Activated CD4-positive, alpha-beta T cell treated with anti-CD3 and anti-CD28 coated beads for 48 hours (primary cell): ENCODE results near the gene ICAM1.

Source experiments
- DNase-seq: peaks from one replicate; pipeline ENCODE4 v3.0.0-alpha.2; 2020

ICAM1 gene

DNA sequence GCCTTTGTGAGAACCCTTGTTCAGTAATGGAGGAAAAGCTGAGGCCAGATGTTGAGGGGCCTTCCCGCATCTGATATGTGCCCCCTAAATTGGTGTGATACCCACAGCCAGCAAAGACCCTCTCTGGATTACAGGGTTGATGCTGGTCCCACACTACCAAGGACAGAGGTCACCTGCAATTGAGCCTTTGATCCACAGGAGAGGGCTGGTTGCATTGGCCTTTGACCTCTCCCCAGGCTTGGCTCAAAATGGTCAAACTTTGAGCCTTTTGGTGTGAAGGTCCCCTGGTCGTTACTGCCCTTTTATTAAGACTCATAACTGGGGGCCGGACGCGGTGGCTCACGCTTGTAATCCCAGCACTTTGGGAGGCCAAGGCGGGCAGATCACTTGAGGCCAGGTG is 27.3 kb upstream of the ICAM1 start:
- no peak for DNase-seq

- DNase-seq, result no peak
Measured at GRCh38 chr19:10245189-10245939, 25.6 kb upstream of the ICAM1 start.

DNA sequence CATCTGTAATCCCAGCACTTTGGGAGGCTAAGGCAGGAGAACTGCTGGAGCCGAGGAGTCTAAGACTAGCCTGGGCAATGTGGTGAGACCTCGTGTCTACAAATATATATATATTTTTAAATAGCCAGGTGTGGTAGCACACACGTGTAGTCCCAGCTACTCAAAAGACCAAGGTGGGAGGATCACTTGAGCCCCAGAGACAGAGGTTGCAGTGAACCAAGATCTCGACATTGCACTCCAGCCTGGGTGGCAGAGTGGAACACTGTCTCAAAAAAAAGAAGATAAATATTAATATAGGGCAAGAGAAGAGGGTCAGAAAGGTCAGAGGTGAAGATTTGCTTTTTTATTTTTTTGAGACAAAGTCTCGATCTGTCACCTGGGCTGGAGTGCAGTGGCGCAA is 24.4 kb upstream of the ICAM1 start:
- DNase-seq, result no peak

DNA sequence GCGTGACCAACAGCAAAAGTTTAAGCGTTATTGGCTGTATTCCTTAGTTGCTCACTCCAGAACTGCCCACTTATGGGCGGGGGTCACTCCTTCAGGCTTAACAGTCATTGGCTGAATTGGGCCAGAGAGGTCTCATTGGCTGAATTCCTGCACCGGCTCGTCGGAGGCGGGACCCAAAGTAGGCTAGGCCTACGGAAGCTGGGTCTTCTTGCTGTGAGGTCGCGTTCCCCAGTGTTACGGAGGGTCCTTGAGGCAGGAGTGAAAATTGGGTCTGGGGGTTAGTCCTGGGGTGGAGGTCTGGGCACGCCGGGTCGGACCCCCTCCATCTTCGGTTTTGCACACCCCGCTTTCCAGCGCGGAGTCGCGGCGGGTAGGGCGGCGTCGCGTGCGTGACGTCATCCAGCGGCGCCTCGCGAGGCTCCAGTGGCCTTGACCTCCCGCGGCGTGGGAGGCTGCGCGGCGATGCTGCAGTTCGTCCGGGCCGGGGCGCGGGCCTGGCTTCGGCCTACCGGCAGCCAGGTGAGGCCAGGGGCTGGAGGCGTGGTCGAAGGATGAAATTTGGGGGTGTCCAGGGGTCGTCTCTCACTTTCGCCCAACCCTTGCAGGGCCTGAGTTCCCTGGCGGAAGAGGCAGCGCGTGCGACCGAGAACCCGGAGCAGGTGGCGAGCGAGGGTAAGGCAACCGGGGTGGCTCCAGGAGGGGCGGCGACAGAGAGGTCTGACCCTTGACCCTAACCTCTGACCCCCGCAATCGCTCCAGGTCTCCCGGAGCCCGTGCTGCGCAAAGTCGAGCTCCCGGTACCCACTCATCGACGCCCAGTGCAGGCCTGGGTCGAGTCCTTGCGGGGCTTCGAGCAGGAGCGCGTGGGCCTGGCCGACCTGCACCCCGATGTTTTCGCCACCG is 18.9 kb upstream of the ICAM1 start, which contains the start of gene MRPL4:
Gene MRPL4 (plus strand): TSS at position 423 of the 903 bp plus-strand sequence. CDS start 40 bp downstream, at position 463.
- peak; percentile 97 for DNase-seq

DNA sequence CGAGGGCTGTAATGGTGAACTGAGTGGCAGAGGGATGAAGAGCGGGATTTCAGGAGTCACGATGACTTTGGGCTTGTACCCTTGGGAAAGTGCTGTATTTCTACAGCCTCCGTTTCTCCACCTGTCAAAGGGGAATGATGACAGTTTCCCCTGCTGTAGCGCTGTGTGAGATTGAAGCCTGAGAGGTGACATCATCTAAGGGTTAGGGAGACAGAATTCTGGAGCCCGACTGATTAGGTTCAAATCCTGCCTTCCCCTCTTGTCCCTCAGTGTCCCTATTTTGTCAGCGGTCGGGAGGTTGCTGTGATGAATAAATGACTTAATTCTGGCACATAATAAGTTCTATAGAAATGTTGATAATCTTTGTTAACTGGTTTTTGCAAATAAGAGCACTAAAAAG is 18.2 kb upstream of the ICAM1 start:
- no peak for DNase-seq

DNA sequence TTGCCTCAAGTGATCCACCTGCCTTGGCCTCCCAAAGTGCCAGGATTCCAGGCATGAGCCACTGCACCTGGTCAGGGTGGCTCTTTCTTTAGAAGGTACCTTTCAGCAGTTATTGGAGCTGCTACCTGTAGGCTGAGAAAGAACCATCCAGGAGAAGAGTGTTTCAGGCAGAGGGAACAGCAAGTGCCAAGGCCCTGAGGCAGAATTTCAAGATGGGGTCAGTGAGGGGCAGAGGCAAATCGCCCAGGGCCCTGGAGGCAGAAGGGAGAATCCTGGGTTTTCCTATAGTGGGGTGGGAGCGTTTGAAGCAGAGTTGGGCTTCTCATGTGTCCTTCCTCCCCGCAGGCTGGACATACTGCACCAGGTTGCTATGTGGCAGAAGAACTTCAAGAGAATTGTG is 16.7 kb upstream of the ICAM1 start:
- DNase-seq, result no peak

GRCh38 chr19:10255358-10255757 is 15.6 kb upstream of the ICAM1 start:
- no peak for DNase-seq

DNA sequence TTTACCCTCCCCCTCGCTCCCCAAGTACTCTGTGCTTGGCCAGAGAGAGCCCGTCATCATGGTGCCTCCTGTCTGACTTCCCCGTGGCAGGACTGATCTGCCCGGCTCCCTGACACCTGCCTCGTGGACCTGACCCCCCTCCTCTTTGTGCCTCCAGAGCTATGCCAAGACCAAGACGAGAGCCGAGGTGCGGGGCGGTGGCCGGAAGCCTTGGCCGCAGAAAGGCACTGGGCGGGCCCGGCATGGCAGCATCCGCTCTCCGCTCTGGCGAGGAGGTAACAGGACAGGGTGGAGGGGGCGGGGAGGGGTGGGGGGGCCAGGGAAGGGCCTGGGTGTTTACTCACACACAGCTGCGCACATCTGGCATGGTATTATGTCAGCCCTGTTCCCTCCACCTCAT is 14.4 kb upstream of the ICAM1 start:
- DNase-seq, result no peak

GRCh38 chr19:10256970-10257615 is 13.8 kb upstream of the ICAM1 start:
- DNase-seq, result no peak

GRCh38 chr19:10258080-10258710 is 12.7 kb upstream of the ICAM1 start:
- DNase-seq, result no peak

GRCh38 chr19:10259162-10259905 is 11.6 kb upstream of the ICAM1 start:
- peak; percentile 98 for DNase-seq

- DNase-seq, result peak; percentile 83
Measured at GRCh38 chr19:10260141-10260584, 10.8 kb upstream of the ICAM1 start.

GRCh38 chr19:10262771-10263170 is 8.1 kb upstream of the ICAM1 start:
- DNase-seq, result no peak

DNA sequence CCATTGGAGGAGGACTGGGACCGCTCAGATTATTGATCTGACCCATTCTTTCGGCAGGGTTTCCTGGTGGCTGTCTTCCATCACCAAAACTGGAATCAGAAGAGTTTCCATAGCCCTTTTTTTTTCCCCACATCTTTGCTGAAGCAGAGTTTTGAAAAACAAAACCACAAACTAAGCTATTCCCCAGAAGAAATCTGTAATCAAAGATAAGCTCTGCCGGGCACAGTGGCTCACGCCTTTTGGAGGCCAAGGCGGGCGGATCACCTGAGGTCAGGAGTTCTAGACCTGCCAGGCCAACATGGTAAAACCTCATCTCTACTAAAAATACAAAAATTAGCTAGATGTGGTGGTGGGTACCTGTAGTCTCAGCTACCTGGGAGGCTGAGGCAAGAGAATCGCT is 4.2 kb upstream of the ICAM1 start:
- no peak for DNase-seq

DNA sequence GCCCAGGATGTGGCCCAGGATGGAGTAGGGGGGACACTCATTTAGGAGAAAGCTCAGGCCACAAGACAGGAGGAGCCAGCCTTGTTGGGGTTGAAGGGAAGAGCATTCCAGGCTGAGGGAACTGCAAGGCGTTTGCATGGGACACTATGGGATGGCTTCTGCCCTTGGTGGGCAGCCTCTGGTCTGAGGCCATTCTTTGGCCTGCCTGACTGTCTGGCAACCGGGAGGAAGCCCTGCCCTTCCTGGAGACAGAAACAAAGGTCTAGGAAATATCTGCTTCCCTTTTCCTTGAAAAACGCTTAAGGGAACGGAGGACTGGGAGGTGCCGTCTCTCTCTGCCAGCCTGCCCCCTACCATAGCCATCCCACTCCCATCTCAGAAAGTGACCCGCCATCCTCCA is 2.8 kb upstream of the ICAM1 start:
- no peak for DNase-seq

- peak; percentile 94 for DNase-seq
Measured at GRCh38 chr19:10269333-10270179, 1.4 kb upstream of the ICAM1 start.

DNA sequence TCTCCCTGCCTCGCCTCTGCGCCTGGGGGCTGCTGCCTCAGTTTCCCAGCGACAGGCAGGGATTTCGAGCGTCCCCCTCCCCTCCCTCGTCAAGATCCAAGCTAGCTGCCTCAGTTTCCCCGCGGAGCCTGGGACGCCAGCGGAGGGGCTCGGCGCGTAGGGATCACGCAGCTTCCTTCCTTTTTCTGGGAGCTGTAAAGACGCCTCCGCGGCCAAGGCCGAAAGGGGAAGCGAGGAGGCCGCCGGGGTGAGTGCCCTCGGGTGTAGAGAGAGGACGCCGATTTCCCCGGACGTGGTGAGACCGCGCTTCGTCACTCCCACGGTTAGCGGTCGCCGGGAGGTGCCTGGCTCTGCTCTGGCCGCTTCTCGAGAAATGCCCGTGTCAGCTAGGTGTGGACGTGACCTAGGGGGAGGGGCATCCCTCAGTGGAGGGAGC is 722 bp upstream of the ICAM1 start:
- DNase-seq, result peak; percentile 84

DNA sequence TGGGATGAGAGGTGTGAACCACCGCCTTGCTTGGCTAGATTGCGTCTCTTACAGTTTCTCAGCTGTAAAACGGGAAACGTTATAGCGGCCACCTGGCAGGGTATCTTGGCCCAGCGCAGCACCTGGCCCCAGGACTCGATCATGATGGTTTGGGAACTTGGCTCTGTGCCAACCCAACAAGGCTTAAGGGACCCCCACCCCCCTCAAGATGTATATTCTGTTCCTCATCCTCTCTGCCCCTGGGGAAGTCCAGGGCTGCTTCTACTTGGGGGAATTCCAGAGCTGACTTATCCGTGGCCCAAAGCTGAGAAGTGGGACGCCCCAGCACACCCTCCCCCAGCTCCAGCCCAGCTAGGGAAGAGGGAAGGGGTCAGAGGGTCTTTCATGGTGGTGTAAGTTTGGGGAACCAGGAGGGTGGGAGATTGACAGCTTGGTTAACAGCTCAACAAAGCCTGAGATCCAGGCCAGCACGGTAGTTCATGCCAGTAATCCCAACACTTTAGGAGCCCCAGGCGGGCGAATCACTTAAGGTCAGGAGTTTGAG is 695 bp downstream of the ICAM1 start:
- peak; percentile 37 for DNase-seq

DNA sequence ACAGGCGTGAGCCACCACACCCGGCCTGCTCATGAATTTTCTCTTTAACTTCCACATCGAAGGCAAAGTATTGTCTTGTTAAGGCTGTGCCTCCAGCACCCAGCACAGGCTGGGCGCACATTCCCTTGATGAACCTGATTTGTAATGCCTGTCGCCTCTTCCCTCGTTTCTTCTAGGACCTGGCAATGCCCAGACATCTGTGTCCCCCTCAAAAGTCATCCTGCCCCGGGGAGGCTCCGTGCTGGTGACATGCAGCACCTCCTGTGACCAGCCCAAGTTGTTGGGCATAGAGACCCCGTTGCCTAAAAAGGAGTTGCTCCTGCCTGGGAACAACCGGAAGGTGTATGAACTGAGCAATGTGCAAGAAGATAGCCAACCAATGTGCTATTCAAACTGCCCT is 3.7 kb downstream of the ICAM1 start:
- DNase-seq, result no peak

DNA sequence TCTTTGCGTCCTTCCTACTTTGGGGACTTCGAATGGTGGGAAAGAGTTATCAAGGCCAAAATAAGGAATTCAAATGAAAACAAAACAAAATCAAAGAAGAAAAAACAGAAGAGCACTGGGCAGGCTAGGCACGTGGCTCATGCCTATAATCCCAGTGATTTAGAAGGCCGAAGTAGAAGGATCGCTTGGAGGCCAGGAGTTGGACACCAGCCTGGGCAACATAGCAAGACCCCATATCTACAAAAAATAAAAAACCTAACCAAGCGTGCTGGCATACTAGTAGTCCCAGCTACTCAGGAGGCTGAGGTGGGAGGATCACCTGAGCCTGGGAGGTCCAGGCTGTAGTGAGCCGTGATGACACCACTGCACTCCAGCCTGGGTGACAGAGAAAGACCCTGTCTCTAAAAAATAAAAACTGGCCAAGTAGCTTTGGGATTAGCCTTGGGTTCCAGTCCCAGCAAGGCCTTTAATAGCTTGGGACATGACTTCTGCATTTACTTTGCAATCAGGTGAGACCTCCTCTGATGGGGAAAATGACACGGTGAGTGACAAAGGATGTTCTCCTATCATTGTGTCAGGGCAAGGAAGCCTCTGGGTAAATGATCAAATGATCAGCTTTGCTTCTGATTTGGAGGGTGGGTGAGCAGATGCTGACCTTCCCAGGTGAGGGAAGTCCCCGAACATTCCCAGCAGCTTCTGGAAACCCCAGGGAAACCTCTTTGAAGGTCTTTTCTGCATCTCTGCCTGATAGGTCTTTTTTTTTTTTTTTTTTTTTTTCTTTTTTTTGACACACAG is 7.1 kb downstream of the ICAM1 start:
- DNase-seq, result no peak
